Esophagus squamous epithelium (tissue), 4 donors: ENCODE measurements around the gene CRYL1.

ENCODE experiments used
- POLR2A ChIP-seq, 4 donors: fragments of 450-650 bp; IDR thresholded peaks; one replicate each; pipeline ENCODE4 v1.6.1; 2017; ENCODE audit warnings: antibody characterized with exemption in 4 of 4, mild to moderate bottlenecking in 4 of 4, moderate library complexity in 3 of 4
- TF ChIP-seq, protein P1 (sequence below), 6 experiments: fragments of 450-650 bp in 4 of 6; fragments of 200-600 bp in 2 of 6; sonication (generic) in 2 of 6; IDR thresholded peaks; one replicate each; pipeline ENCODE4 v1.5.1; 2016 to 2019; ENCODE audit warnings: antibody characterized with exemption in 6 of 6, mild to moderate bottlenecking in 4 of 6, moderate library complexity in 4 of 6

GRCh38 chr13:20566898-20567874 is 41.5 kb upstream of the CRYL1 start, which contains the start of gene IFT88:
- TF ChIP-seq, protein P1, sequence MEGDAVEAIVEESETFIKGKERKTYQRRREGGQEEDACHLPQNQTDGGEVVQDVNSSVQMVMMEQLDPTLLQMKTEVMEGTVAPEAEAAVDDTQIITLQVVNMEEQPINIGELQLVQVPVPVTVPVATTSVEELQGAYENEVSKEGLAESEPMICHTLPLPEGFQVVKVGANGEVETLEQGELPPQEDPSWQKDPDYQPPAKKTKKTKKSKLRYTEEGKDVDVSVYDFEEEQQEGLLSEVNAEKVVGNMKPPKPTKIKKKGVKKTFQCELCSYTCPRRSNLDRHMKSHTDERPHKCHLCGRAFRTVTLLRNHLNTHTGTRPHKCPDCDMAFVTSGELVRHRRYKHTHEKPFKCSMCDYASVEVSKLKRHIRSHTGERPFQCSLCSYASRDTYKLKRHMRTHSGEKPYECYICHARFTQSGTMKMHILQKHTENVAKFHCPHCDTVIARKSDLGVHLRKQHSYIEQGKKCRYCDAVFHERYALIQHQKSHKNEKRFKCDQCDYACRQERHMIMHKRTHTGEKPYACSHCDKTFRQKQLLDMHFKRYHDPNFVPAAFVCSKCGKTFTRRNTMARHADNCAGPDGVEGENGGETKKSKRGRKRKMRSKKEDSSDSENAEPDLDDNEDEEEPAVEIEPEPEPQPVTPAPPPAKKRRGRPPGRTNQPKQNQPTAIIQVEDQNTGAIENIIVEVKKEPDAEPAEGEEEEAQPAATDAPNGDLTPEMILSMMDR (IDR thresholded peaks at IDR 0.05), result peak in 2 of 6 experiments; percentile 5 to 13
- TF ChIP-seq POLR2A (IDR thresholded peaks at IDR 0.05), result peak in 2 of 4 donors; percentile 46 to 53
